SK-N-SH (cell line): ENCODE results near the gene C3orf52. TPM values are rescaled to one million over a fixed set of nuclear protein-coding genes. Genes with fewer than 3 reads are reported as not detected.

Source experiments
- CTCF ChIA-PET: fragments of 300-600, 350-600 bp; formaldehyde crosslinking; extraction: SDS; loops from one replicate; lab custom pipeline; 2021; lab: Yijun Ruan, JAX
- POLR2A ChIA-PET: fragments of 350-600 bp; sonication (Branson Sonifier 250); formaldehyde crosslinking; extraction: SDS; loops from one replicate; lab custom pipeline; 2020; ENCODE audit warnings: antibody characterized with exemption, inconsistent platforms; lab: Yijun Ruan, JAX
- DNase-seq: peaks from one replicate; pipeline ENCODE4 v3.0.0; 2012
- H2AFZ ChIP-seq: fragments of 200-600 bp; sonication (generic); 2 replicates; pipeline ENCODE4 v1.8.1; 2016; ENCODE audit warnings: antibody characterized with exemption, mild to moderate bottlenecking, low read depth
- H3F3A ChIP-seq: fragments of 200-600 bp; sonication (generic); replicated peaks from 2 replicates; pipeline ENCODE3; 2016; ENCODE audit warnings: antibody characterized with exemption, mild to moderate bottlenecking; ENCODE audit not compliant: insufficient read depth
- H3K27ac ChIP-seq, 2 experiments: fragments of 200-500 bp in 1 of 2; fragments of 200-600 bp in 1 of 2; sonication (Bioruptor generic) in 1 of 2; sonication (generic), shearing (Covaris generic) in 1 of 2; 2 replicates each; pipeline versions ENCODE4 v1.5.1 to v1.6.1; 2014 to 2016; ENCODE audit warnings: low read depth in 2 of 2, inconsistent platforms in 1 of 2, low read length in 1 of 2, mild to moderate bottlenecking in 1 of 2, mixed read lengths in 1 of 2
- H3K27me3 ChIP-seq: fragments of 200-600 bp; sonication (generic), shearing (Covaris generic); 2 replicates; pipeline ENCODE4 v1.6.1; 2016; ENCODE audit warnings: mixed run types; ENCODE audit not compliant: insufficient read depth
- H3K36me3 ChIP-seq, 2 experiments: fragments of 200-500 bp in 1 of 2; fragments of 200-600 bp in 1 of 2; sonication (Bioruptor generic) in 1 of 2; sonication (generic) in 1 of 2; replicated peaks in 1 of 2; 2 replicates each; pipeline versions ENCODE3 to v1.5.1; 2014 to 2016; ENCODE audit warnings: low read length in 1 of 2, mild to moderate bottlenecking in 1 of 2; ENCODE audit not compliant: insufficient read depth in 2 of 2, control insufficient read depth in 1 of 2
- H3K4me1 ChIP-seq, 2 experiments: fragments of 200-500 bp in 1 of 2; fragments of 200-600 bp in 1 of 2; sonication (Bioruptor generic) in 1 of 2; sonication (generic), shearing (Covaris generic) in 1 of 2; 2 replicates each; pipeline versions ENCODE4 v1.5.1 to v1.6.1; 2014 to 2016; ENCODE audit warnings: low read depth in 1 of 2, low read length in 1 of 2, mixed run types in 1 of 2; ENCODE audit not compliant: insufficient read depth in 2 of 2, control insufficient read depth in 1 of 2
- H3K4me2 ChIP-seq: fragments of 200-600 bp; sonication (generic), shearing (Covaris generic); 2 replicates; pipeline ENCODE4 v1.6.1; 2017; ENCODE audit warnings: mixed run types
- H3K4me3 ChIP-seq, 2 experiments: fragments of 200-500 bp in 1 of 2; fragments of 200-600 bp in 1 of 2; sonication (Bioruptor generic) in 1 of 2; sonication (generic), shearing (Covaris generic) in 1 of 2; 2 replicates each; pipeline versions ENCODE4 v1.5.1 to v1.8.1; 2014 to 2016; ENCODE audit warnings: low read depth in 2 of 2, inconsistent platforms in 1 of 2, low read length in 1 of 2, mild to moderate bottlenecking in 1 of 2, mixed read lengths in 1 of 2, moderate library complexity in 1 of 2
- H3K79me2 ChIP-seq: fragments of 200-600 bp; sonication (generic); 2 replicates; pipeline ENCODE4 v1.8.1; 2017; ENCODE audit warnings: mild to moderate bottlenecking; ENCODE audit not compliant: insufficient read depth
- H3K9ac ChIP-seq: fragments of 200-600 bp; sonication (generic); 2 replicates; pipeline ENCODE4 v1.6.1; 2017; ENCODE audit warnings: mixed run types
- H3K9me2 ChIP-seq: fragments of 200-600 bp; sonication (generic); 2 replicates; pipeline ENCODE4 v1.6.1; 2017; ENCODE audit warnings: mixed run types
- H3K9me3 ChIP-seq: fragments of 200-600 bp; sonication (generic); 2 replicates; pipeline ENCODE4 v1.6.1; 2017; ENCODE audit warnings: mixed run types, mild to moderate bottlenecking, moderate library complexity
- H4K20me1 ChIP-seq: fragments of 200-600 bp; sonication (generic); 2 replicates; pipeline ENCODE4 v1.6.1; 2017; ENCODE audit warnings: mild to moderate bottlenecking, mixed run types; ENCODE audit not compliant: insufficient read depth
- ELF1 ChIP-seq: IDR thresholded peaks from 2 replicates; pipeline ENCODE4 v1.4.0; 2012
- EP300 ChIP-seq, 2 experiments: IDR thresholded peaks; 2 replicates each; pipeline versions ENCODE4 v1.4.0 to v1.6.1; 2012; ENCODE audit warnings: borderline replicate concordance in 1 of 2, low read depth in 1 of 2, low read length in 1 of 2
- FOSL2 ChIP-seq: IDR thresholded peaks from 2 replicates; pipeline ENCODE4 v1.4.0; 2012; ENCODE audit warnings: low read depth, mild to moderate bottlenecking, moderate library complexity, borderline replicate concordance
- FOXM1 ChIP-seq: IDR thresholded peaks from 2 replicates; pipeline ENCODE4 v1.4.0; 2012; ENCODE audit warnings: low read depth, mild to moderate bottlenecking
- GABPA ChIP-seq: IDR thresholded peaks from 2 replicates; pipeline ENCODE4 v1.4.0; 2012; ENCODE audit warnings: low read depth, mild to moderate bottlenecking
- GATA2 ChIP-seq: sonication (generic); formaldehyde crosslinking; IDR thresholded peaks from 2 replicates; pipeline ENCODE4 v1.5.0; 2020; ENCODE audit warnings: mild to moderate bottlenecking, missing genetic modification reagents
- JUND ChIP-seq: IDR thresholded peaks from 2 replicates; pipeline ENCODE4 v1.4.0; 2012
- MEF2A ChIP-seq: IDR thresholded peaks from 2 replicates; pipeline ENCODE4 v1.4.0; 2012; ENCODE audit warnings: low read depth, borderline replicate concordance
- NFIC ChIP-seq: IDR thresholded peaks from 2 replicates; pipeline ENCODE4 v1.4.0; 2012; ENCODE audit warnings: borderline replicate concordance
- NRF1 ChIP-seq: IDR thresholded peaks from 2 replicates; pipeline ENCODE4 v1.6.1; 2012; ENCODE audit warnings: low read depth, mild to moderate bottlenecking, low read length
- RAD21 ChIP-seq: IDR thresholded peaks from 2 replicates; pipeline ENCODE4 v1.6.1; 2012; ENCODE audit warnings: mild to moderate bottlenecking, low read length
- RCOR1 ChIP-seq: fragments of 150-350 bp; IDR thresholded peaks from 2 replicates; pipeline ENCODE4 v1.6.1; 2017; ENCODE audit warnings: antibody characterized with exemption, low read length
- RFX5 ChIP-seq: IDR thresholded peaks from 2 replicates; pipeline ENCODE4 v1.6.1; 2012; ENCODE audit warnings: mild to moderate bottlenecking, improper control_type of control experiment, low read length
- RXRA ChIP-seq: IDR thresholded peaks from 2 replicates; pipeline ENCODE4 v1.4.0; 2012; ENCODE audit warnings: low read depth, mild to moderate bottlenecking, borderline replicate concordance
- SIN3A ChIP-seq: IDR thresholded peaks from 2 replicates; pipeline ENCODE4 v1.6.1; 2012; ENCODE audit warnings: low read depth, mild to moderate bottlenecking, low read length, moderate library complexity, borderline replicate concordance
- SMC3 ChIP-seq: IDR thresholded peaks from 2 replicates; pipeline ENCODE4 v1.6.1; 2012; ENCODE audit warnings: low read depth, low read length, improper control_type of control experiment
- TAF1 ChIP-seq: IDR thresholded peaks from 2 replicates; pipeline ENCODE4 v1.6.1; 2012; ENCODE audit warnings: low read depth, mild to moderate bottlenecking, low read length, moderate library complexity, borderline replicate concordance
- TEAD4 ChIP-seq: IDR thresholded peaks from 2 replicates; pipeline ENCODE4 v1.4.0; 2012; ENCODE audit warnings: mild to moderate bottlenecking, borderline replicate concordance; ENCODE audit not compliant: insufficient read depth
- WGBS: methylation state at CpG from one replicate; pipeline ENCODE4 v1.1.6; 2017; ENCODE audit warnings: low lambda C conversion rate; 5-methylcytosine and 5-hydroxymethylcytosine counted together
- polyA plus RNA-seq, 3 experiments: library from polyadenylated mRNA; depleted of rRNA; stranded (reverse); fragments of >200 nt; gene quantifications; 2 replicates each; pipeline ENCODE4 v1.2.3, GENCODE V29; 2012
- TF ChIP-seq, protein P1 (sequence below): IDR thresholded peaks from 2 replicates; pipeline ENCODE4 v1.4.0; 2012; ENCODE audit warnings: low read depth
- TF ChIP-seq, protein P2 (sequence below): IDR thresholded peaks from 2 replicates; pipeline ENCODE4 v1.6.1; 2012; ENCODE audit warnings: mild to moderate bottlenecking, low read depth, low read length, moderate library complexity
- TF ChIP-seq, protein P3 (sequence below): IDR thresholded peaks from 2 replicates; pipeline ENCODE4 v1.4.0; 2012; ENCODE audit warnings: low read depth, borderline replicate concordance

Gene C3orf52
- polyA plus RNA-seq, 1 of the 3 experiments (the other 2 are of a cell fraction), result 5.4 TPM

DNA sequence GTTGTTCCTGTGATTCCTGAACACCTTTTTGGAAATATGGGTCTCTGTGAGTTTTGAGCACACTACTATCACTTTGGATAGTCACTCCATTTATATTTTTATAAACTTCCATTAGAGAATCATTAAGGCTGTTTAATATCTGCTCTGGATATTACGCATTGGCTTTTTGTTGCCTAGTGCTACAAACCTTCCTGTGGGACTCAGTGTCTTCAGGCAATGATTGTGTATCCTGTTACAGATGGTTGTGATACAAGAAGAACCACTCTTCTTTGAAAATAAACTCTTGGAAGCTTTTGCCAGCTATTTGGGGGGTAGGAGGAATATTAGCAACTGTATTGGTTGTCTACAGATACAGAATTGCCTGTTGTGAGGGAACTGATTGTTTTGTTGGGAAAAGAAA is 31.2 kb downstream of the C3orf52 start:
- Histone ChIP-seq H3K36me3 (peaks cover 0 to 20% of the 10 kb centered on the region in 2 experiments), H3K27ac (no peak overlapping the region), H3K9me2 (no peaks in the 10 kb centered on the region), H2AFZ (no peak overlapping the region), H3K27me3 (no peaks in the 10 kb centered on the region), H4K20me1 (no peaks in the 10 kb centered on the region), H3F3A (no peaks in the 10 kb centered on the region), H3K79me2 (no peaks in the 10 kb centered on the region), H3K4me1 (no peaks in the 10 kb centered on the region; a peak in 1 of 4 replicates), H3K9me3 (no peaks in the 10 kb centered on the region), H3K9ac (no peak overlapping the region), H3K4me3 (no peak overlapping the region), H3K4me2 (no peak overlapping the region)
- DNase-seq, result no peak
- ChIA-PET POLR2A (no interaction called here), CTCF (interaction anchor here (1.1 kb wide), 1 partner anchor 414 kb away, joined by 4 read pairs; no protein-coding TSS in a partner anchor)
- TF ChIP-seq RCOR1 (no peak), GATA2 (CRISPR knock-in tag) (no peak), MEF2A (no peak), FOSL2 (no peak), EP300 (IDR thresholded peaks at IDR 0.05; ENCODE audit: borderline replicate concordance in 1 of 2, low read depth in 1 of 2, low read length in 1 of 2) (no peak), RFX5 (no peak), RXRA (no peak), NFIC (no peak)
- TF ChIP-seq, protein P1, sequence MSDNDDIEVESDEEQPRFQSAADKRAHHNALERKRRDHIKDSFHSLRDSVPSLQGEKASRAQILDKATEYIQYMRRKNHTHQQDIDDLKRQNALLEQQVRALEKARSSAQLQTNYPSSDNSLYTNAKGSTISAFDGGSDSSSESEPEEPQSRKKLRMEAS, result no peak
- TF ChIP-seq, protein P2, sequence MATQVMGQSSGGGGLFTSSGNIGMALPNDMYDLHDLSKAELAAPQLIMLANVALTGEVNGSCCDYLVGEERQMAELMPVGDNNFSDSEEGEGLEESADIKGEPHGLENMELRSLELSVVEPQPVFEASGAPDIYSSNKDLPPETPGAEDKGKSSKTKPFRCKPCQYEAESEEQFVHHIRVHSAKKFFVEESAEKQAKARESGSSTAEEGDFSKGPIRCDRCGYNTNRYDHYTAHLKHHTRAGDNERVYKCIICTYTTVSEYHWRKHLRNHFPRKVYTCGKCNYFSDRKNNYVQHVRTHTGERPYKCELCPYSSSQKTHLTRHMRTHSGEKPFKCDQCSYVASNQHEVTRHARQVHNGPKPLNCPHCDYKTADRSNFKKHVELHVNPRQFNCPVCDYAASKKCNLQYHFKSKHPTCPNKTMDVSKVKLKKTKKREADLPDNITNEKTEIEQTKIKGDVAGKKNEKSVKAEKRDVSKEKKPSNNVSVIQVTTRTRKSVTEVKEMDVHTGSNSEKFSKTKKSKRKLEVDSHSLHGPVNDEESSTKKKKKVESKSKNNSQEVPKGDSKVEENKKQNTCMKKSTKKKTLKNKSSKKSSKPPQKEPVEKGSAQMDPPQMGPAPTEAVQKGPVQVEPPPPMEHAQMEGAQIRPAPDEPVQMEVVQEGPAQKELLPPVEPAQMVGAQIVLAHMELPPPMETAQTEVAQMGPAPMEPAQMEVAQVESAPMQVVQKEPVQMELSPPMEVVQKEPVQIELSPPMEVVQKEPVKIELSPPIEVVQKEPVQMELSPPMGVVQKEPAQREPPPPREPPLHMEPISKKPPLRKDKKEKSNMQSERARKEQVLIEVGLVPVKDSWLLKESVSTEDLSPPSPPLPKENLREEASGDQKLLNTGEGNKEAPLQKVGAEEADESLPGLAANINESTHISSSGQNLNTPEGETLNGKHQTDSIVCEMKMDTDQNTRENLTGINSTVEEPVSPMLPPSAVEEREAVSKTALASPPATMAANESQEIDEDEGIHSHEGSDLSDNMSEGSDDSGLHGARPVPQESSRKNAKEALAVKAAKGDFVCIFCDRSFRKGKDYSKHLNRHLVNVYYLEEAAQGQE, result no peak
- 100% methylated on average over 1 of the region's 1 CpG for WGBS

DNA sequence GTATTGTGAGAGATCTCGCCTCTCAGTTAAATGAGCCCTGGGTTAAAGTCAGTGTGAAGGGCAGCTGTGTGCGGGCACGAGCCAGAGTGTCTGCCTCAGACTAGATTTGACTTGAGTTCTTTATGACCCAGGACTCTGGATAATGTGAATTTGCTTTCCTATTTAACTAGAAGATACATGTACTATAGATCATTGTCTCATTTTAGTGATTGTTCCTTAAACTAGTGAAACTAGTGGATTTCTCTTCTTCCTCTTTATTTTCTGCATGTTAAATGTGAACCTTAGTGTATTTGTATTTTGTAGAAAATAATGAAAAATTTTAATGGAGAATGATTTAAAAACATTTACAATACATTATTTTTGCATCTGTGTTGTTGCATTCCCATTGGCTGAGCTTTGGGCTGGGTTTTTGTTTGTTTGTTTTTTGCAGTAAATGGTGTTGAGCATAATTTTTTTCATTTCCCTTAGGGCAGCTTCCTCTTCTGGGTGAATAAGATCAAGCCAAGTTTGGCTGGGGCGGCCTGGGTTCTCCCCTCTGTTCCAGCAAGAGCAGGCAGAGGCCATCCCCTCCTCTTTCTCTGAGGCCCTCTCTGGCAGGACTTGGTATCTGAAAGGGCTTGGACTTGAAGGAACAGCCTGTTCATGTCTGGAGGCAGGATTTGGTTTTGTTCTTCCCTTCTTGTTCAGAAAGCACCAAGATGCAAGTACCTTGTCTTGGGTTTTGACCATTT is 31.8 kb downstream of the C3orf52 start:
- ChIA-PET POLR2A (no interaction called here), CTCF (interaction anchor here (1.1 kb wide), 1 partner anchor 413 kb away, joined by 4 read pairs; no protein-coding TSS in a partner anchor)
- Histone ChIP-seq H3K36me3 (peaks cover 0 to 18% of the 10 kb centered on the region in 2 experiments), H3K4me3 (no peak overlapping the region), H3F3A (no peaks in the 10 kb centered on the region), H4K20me1 (no peaks in the 10 kb centered on the region), H3K27me3 (no peaks in the 10 kb centered on the region), H3K4me2 (no peak overlapping the region), H3K9me2 (no peaks in the 10 kb centered on the region), H3K9me3 (no peaks in the 10 kb centered on the region), H3K4me1 (no peaks in the 10 kb centered on the region; a peak in 1 of 4 replicates), H3K27ac (no peak overlapping the region), H3K79me2 (no peaks in the 10 kb centered on the region), H2AFZ (no peak overlapping the region), H3K9ac (no peak overlapping the region)
- WGBS, result 95% methylated on average over 4 of the region's 4 CpGs
- DNase-seq, result no peak
- no peak for TF ChIP-seq JUND
- TF ChIP-seq FOSL2, result no peak
- no peak for TF ChIP-seq MEF2A
- no peak for TF ChIP-seq TEAD4
- TF ChIP-seq, protein P3, sequence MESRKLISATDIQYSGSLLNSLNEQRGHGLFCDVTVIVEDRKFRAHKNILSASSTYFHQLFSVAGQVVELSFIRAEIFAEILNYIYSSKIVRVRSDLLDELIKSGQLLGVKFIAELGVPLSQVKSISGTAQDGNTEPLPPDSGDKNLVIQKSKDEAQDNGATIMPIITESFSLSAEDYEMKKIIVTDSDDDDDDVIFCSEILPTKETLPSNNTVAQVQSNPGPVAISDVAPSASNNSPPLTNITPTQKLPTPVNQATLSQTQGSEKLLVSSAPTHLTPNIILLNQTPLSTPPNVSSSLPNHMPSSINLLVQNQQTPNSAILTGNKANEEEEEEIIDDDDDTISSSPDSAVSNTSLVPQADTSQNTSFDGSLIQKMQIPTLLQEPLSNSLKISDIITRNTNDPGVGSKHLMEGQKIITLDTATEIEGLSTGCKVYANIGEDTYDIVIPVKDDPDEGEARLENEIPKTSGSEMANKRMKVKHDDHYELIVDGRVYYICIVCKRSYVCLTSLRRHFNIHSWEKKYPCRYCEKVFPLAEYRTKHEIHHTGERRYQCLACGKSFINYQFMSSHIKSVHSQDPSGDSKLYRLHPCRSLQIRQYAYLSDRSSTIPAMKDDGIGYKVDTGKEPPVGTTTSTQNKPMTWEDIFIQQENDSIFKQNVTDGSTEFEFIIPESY, result no peak
- TF ChIP-seq GATA2 (CRISPR knock-in tag), result no peak
- no peak for TF ChIP-seq RFX5
- TF ChIP-seq SIN3A, result no peak
- TF ChIP-seq EP300 (IDR thresholded peaks at IDR 0.05; ENCODE audit: borderline replicate concordance in 1 of 2, low read depth in 1 of 2, low read length in 1 of 2), result no peak
- no peak for TF ChIP-seq FOXM1
- TF ChIP-seq NFIC, result no peak
- no peak for TF ChIP-seq NRF1
- TF ChIP-seq, protein P1, result no peak
- TF ChIP-seq RXRA, result no peak
- no peak for TF ChIP-seq RAD21
- no peak for TF ChIP-seq GABPA
- TF ChIP-seq TAF1, result no peak
- no peak for TF ChIP-seq SMC3
- TF ChIP-seq ELF1, result no peak
